Inflammatory macrophage treated with lipopolysaccharide for 4 hours (primary cell): Measurements from ENCODE around the gene ANKRD34A.

Experiments
- DNase-seq: peaks from one replicate; pipeline ENCODE4 v3.0.0-alpha.2; 2020

The ANKRD34A gene

DNA sequence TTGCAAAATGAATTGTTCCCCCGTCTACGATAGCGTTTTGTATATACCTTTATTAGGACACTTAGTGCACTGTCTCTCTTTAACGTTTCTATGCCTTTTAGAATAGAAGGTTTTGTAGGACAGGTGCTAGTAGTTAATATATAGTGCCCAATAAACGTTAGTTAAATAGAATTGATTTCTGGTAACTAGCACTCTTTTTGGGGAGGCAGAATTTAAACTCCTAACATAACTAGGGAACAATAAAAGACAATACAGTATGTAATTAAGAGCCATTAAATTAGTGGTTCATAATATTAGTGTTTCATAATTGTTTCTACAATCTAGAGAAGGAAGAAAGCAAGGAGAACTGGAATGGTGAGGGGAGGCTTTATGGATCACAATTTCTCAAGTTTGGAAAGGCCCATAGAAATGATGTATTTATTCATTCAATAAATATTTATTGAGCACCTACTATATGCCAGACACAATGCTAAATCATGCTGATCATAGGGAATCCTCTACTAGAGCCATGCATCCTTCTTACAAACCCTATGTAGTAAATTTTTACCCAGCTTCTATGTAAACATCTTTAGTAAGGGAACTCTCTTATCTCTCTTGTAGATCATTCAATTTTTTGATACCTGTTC, 857 bp upstream of the ANKRD34A start:
- no peak for DNase-seq

DNA sequence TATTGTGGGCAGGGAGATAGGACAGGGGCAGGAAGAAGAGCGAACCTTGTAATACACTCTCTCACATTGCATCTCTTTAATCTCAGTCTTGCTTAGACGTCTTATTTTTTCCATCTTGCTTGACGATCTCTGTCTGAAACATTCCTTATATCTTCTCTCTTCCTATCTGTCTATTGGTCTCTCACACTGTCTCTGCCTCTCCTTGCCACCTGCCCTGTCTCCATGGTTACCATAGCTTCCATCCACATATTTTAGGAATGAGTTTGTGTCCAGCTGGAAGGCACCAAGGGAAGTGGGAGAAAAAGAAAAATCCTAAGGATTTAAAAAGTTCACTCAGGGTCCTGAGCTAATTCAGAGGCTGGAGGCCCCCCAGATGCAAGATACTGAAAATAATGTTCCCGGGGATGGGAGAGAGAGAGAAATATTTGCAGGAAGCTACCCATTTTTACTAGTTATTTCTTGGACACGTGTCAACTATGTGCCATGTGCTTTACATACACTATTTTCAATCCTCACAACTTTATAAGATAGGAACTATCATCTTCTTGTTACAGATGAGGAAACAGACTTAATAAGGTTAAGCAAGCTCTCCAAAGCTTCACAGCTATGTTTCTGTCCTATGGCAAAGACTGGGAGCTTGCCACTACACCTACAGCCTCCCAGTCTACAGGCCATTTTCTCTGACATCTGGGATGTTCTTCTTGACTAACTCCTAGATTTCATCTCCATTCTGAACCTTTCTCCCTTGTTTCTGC, 933 bp downstream of the ANKRD34A start:
- DNase-seq = no peak

- no peak for DNase-seq
These were observed 1.9 kb downstream of the ANKRD34A start for GRCh38 chr1:145962157-145963102.

DNA sequence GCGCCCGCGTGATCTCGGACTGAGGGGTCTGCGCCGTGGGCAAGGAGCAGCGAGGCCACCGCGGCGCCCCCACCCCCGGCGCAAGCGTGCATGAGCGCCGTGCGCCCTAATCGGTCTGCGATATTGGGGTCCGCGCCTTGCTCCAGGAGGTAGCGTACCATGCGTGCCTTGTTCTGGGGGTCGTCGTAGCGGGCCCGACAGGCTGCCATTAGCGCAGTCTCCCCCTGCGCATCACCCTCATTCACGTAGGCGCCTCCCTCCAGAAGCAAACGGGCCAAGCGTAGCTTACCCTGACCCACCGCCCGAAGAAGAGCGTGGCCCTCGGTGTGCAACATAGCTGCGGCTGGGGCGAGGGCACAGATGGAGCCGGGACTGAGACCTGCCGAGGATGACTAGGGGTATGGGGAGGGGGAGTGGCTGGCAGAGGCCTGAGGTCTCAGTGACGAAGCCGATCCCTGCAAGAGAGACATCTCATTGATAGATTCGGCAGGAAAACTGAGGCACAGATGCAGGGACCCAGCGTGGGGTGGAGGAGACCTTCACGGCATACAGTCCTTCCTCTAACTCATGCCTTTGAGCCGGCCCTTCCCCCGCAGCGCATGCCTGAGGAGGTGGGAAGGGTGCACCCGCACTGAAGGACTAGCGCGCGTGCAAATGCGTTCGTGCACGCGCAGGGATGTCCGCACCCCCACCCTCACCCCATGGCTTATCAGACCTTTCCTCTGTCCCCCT, 2.8 kb downstream of the ANKRD34A start:
- no peak for DNase-seq

- DNase-seq = no peak
These were observed 3.3 kb downstream of the ANKRD34A start for GRCh38 chr1:145961109-145961424.

DNA sequence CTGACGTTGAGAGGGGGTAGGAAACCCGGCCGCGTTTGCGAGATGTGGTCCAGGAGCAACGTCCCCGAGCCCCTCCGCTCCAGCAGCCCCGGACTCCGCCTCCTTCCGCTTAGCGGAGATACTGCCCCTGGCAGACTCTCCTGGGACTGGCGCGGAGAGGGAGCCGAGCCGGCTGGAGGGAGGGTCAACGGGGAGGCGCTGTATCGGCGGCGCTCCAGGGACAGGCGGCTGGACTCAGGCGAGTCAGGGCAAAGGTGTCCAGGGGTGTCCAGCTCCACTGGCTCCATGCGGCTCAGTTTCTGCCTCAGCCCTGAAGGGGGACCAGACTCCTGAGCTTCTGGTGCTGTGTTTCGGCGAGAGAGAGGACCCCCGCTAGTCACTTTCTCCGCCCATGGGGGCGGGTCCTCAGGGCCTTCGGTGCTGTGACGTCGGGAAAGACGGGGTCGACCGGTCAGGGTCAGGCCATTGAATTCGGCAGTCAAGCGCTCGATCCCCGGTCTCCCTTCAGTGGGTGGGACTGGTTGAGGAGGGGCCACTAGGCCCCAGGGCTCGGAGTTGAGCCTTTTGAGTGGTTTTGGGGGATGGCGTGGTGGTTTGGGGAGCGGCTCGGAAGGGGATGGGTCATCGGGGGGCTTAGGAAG, 3.8 kb downstream of the ANKRD34A start:
- DNase-seq = peak; percentile 52

DNA sequence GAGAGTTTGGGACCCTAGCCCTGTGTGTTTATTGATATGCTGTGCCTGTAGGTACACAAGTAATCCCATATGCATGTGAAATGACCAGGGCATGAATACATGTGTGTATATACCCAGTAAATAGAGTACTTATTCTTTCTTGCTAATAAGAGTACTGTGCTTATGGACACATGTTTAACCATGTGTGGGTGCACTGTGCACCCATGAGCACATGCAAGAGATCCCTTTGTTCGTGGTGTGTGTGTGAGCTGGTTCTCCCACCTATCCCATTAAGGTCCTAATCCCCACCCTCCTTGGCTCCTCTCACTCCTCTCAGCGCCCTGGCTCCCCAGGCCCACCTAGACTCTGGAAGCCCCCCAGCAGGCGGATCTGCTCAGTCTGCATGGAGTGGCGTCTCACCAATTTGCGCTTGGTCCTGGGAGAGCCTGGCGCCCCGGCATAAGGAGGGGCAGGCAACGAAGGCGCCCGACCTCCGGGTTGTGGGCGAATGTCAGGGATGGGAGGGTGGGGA, 4.4 kb downstream of the ANKRD34A start:
- DNase-seq = no peak

- DNase-seq = no peak
These were observed 5.0 kb downstream of the ANKRD34A start for GRCh38 chr1:145959333-145959732.

DNA sequence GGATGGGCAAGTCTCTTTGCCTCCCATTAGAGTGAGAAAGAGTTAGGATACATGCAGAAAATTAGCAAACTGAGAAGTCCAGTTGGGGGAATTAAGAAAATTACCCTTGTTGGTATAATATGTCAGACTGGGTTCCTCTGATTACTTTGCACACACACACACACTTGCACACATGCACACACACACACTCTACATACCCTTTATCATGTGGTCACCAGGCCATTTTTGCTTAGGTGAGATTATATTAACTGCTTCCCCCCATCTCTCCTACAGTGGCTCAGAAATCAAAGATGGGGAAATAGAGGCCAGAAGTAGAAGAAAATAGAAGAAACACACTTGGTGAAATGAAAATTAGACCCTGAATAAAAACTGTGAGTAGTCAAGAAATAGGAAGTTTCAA, 5.6 kb downstream of the ANKRD34A start:
- no peak for DNase-seq

DNA sequence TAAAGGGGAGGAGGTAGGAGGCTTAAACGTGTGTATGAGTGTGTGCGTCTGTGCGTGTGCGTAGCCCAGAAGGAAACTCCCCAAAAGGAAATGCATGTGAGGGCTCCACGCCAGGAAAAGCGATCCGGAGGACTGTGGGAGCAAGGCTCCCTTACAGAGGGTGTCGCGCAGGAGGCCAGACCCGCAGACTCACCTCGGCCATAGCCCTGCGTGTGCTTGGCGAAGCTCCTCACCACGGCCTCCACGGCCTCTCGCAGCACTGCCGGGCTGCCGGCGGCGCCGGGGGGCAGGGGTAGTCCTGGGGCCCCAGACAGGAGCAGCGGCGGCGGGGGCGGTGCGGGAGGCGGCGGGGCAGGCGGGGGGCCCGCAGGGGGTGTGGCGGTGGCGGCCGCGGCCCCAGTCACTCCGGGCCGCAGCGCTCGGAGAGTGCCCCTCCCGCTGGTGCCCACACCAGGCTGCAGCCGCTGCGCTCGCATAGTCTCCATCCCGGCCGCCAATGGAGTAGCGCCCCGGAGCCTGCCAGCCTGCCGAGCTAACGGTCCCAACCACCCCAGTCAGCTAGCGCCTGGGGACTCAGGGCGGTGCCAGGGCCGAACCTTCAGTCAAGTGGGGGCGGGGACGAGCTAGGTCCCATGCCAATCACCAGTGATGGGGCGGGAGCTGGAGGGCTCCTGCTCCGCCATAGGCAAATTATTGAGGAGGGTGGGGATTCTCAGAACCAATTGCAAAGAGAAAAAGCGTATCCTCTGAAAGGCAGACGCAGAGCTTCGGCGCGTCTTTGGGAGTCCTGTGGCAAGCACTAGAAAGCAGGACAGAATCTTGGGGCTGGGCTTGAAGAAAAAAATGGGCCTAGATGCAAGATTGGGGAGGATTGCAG, 6.7 kb downstream of the ANKRD34A start, which contains the start of gene LIX1L:
Gene LIX1L, minus strand, starts transcription at position 575 of the 877 bp plus-strand sequence. Its CDS starts 90 bp downstream, at position 485.
- peak; percentile 97 for DNase-seq

DNA sequence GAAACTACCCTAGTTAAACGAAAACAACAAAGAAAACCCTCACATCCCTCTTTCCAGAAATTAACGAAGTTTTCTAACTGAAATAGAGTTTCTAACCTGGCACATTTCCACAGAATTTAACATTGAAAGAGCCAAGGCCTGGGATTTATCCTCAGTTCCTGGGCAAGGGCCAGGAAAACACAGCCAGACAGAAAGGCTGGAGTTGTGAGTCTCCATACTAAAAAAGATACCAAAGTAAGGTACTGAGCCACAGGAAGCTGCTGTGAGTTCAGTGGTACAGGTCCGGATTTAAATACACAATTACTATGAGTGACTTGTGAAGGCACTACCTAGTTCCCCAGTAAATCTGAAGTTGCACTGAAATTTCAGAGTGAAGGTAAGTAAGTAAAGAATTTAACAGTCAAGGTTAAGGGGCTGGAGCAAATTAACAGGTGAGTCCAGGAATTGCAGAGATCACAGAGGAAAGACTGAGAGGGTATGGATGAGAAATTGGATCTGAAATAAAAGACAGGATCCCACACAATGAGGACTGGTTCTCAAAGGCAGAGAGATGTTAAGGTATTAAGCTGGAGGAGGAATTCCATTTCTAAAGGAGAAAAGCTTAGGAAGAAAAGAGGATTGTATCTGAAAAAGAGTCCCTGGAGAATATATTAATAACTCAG, 7.5 kb downstream of the ANKRD34A start:
- no peak for DNase-seq

- DNase-seq = no peak
These were observed 8.0 kb downstream of the ANKRD34A start for GRCh38 chr1:145956361-145956760.

DNA sequence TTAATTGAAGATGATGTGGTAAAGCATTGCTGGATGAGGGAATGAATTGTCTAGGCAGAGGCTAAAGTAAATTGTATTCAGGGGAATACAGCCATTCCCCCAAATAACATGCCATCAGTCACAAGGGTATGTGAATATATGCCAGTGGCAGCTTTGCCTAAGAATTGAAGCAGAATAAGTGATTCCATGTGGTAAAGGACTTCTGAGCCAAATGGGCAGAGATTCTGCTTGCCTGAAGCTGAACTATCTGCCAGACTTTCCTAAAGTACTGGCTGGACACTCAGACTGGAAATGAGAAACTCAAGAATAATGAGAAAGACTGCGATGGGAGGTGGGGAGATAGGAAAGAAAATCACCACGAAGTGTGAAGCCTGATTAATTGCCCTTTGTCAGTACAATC, 8.9 kb downstream of the ANKRD34A start:
- no peak for DNase-seq

GRCh38 chr1:145953861-145954260, 10.5 kb downstream of the ANKRD34A start:
- no peak for DNase-seq

GRCh38 chr1:145952903-145953302, 11.5 kb downstream of the ANKRD34A start:
- DNase-seq = no peak

GRCh38 chr1:145951526-145951925, 12.8 kb downstream of the ANKRD34A start:
- DNase-seq = no peak

DNA sequence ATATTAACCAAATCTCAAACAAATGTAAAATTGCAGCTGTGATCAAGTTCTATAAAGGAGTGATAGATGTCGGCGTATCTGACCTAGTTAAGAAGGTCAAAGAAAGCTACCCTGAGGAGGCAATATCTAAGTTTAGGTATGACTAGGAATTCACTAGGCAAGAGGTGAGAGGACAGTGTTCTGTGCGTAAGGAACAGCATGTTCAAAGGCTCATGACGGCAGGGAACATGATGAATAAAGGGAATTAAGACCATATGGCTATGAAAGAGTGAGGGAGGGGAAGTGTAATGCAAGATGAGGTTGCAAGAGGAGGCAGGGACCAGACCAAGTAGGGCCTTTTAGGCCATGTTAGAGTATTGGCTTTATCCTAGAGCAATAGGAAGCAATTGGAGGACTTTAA, 15.2 kb downstream of the ANKRD34A start:
- DNase-seq = no peak

DNA sequence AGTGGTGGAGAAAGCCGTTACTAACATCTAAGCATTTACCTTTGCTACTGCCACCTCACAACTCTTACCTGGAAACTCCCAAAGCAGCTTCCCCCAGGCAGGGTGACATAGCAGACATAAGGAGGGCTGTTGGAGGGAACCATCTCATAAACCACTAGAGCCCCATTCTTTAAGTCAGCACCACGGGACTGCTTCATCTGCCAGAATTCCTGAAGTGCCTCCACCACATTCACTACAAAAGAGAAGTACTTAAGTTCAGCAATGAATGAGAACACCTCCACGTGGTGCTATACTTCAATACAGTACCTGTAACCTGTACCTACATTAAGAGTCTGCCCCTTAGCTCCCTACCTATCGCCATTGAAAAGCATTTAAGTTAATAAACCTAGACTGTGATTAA, 16.8 kb downstream of the ANKRD34A start:
- no peak for DNase-seq

DNA sequence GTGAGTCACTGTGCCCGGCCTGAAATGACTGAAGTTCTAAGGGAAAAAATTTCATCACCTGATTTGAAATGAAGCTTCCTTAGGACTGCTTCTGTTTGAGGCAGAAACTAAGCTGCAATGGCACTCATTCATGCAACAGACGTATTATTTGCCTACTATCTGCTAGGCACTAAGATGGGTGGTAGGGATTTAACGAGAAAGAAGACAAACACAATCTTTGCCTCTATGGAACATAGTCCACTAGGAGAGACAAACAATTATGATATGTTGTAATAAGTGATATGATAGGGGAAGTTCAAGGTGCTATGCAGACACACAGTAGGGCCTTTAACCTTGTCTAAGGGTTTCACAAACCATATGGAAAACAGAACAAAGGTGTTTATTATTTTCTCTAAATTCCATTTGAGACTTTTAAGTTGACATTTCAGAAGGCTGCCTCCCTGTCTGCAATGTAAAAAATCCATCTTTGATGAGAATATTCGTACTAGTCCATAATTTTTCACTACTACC, 17.8 kb downstream of the ANKRD34A start:
- no peak for DNase-seq

GRCh38 chr1:145944532-145944931, 19.8 kb downstream of the ANKRD34A start:
- DNase-seq = no peak
